A549 (cell line): ENCODE measurements around the gene CBR3. TPM values are rescaled to one million over a fixed set of nuclear protein-coding genes. Genes with fewer than 3 reads are reported as not detected.

Experiments used
- ATAC-seq, 2 experiments: fragments of 200-7000 bp in 1 of 2; fragments of >200 bp in 1 of 2; cut with Nextera tagmentation in 1 of 2; cut with Tn5 transposase in 1 of 2; 3 replicates each; pipeline versions ENCODE4 v1.8.0 to v1.9.1; 2018 to 2020; ENCODE audit warnings: mild to moderate bottlenecking in 1 of 2, moderate library complexity in 1 of 2
- CTCF ChIA-PET: fragments of 300-600 bp; sonication (Branson Sonifier 250); formaldehyde crosslinking; extraction: SDS; loops from one replicate; lab custom pipeline; 2021; ENCODE audit warnings: antibody characterized with exemption, inconsistent platforms; lab: Yijun Ruan, JAX
- POLR2A ChIA-PET: fragments of 350-600 bp; formaldehyde crosslinking; extraction: SDS; loops from one replicate; lab custom pipeline; 2021; ENCODE audit warnings: antibody characterized with exemption, inconsistent platforms; lab: Yijun Ruan, JAX
- DNase-seq, 2 experiments: peaks; one replicate each; pipeline versions ENCODE4 v3.0.0 to v3.0.0-alpha.2; 2011 to 2016; ENCODE audit warnings: low read depth in 1 of 2, low spot score in 1 of 2
- FAIRE-seq: peaks from 2 replicates; lab custom pipeline; 2011; peaks lifted over from hg19 to GRCh38; lab: Jason Lieb, UNC
- H3K27ac ChIP-seq, 2 experiments: fragments of >200 bp; sonication (Bioruptor Twin); formaldehyde crosslinking; 3 replicates each; pipeline ENCODE4 v1.5.1; 2016 to 2017
- H3K4me1 ChIP-seq: fragments of >200 bp; sonication (Bioruptor Twin); formaldehyde crosslinking; 3 replicates; pipeline ENCODE4 v1.6.1; 2016
- H3K4me2 ChIP-seq: fragments of >200 bp; sonication (Bioruptor Twin); formaldehyde crosslinking; 3 replicates; pipeline ENCODE4 v1.6.1; 2016
- H3K4me3 ChIP-seq: fragments of >200 bp; sonication (Bioruptor Twin); formaldehyde crosslinking; 3 replicates; pipeline ENCODE4 v1.5.1; 2016
- H3K9me3 ChIP-seq: fragments of >200 bp; sonication (Bioruptor Twin); formaldehyde crosslinking; 3 replicates; pipeline ENCODE4 v1.6.1; 2016
- BCL3 ChIP-seq: fragments of >200 bp; sonication (Bioruptor Twin); formaldehyde crosslinking; IDR thresholded peaks from 3 replicates; pipeline ENCODE4 v1.6.1; 2016
- CBX2 ChIP-seq: fragments of 200-600 bp; sonication (generic); IDR thresholded peaks from 2 replicates; pipeline ENCODE4 v1.6.1; 2016; ENCODE audit warnings: low read depth, mild to moderate bottlenecking, borderline replicate concordance
- E2F6 ChIP-seq: IDR thresholded peaks from 2 replicates; pipeline ENCODE4 v1.6.1; 2012; ENCODE audit warnings: low read depth, borderline replicate concordance
- EHF ChIP-seq: fragments of 250-450 bp; sonication (Bioruptor Pico); IDR thresholded peaks from 2 replicates; pipeline ENCODE4 v1.5.0; 2020; ENCODE audit warnings: mild to moderate bottlenecking
- ESRRA ChIP-seq: fragments of 150-350 bp; IDR thresholded peaks from 2 replicates; pipeline ENCODE4 v1.6.1; 2014; ENCODE audit warnings: mild to moderate bottlenecking, low read length, borderline replicate concordance
- FOSB ChIP-seq: fragments of 250-450 bp; sonication (Bioruptor Pico); IDR thresholded peaks from 2 replicates; pipeline ENCODE4 v1.5.0; 2020; ENCODE audit warnings: mild to moderate bottlenecking, moderate library complexity
- HDAC2 ChIP-seq: fragments of 200-600 bp; sonication (generic); IDR thresholded peaks from 2 replicates; pipeline ENCODE4 v1.6.1; 2016
- HMGXB4 ChIP-seq: fragments of 250-450 bp; sonication (Bioruptor Pico); IDR thresholded peaks from 2 replicates; pipeline ENCODE4 v1.5.0; 2021; ENCODE audit warnings: mild to moderate bottlenecking, moderate library complexity, borderline replicate concordance
- HOXA7 ChIP-seq: fragments of 250-450 bp; sonication (Bioruptor Pico); IDR thresholded peaks from 2 replicates; pipeline ENCODE4 v1.5.0; 2020; ENCODE audit warnings: mild to moderate bottlenecking, moderate library complexity
- JUNB ChIP-seq: fragments of >200 bp; sonication (Bioruptor Twin); formaldehyde crosslinking; IDR thresholded peaks from 2 replicates; pipeline ENCODE4 v1.6.1; 2016
- KDM1A ChIP-seq: fragments of 200-600 bp; sonication (generic); IDR thresholded peaks from 2 replicates; pipeline ENCODE4 v1.6.1; 2016; ENCODE audit warnings: low read depth, mild to moderate bottlenecking
- KDM5A ChIP-seq: fragments of 200-600 bp; sonication (generic); IDR thresholded peaks from 2 replicates; pipeline ENCODE4 v1.6.1; 2016; ENCODE audit warnings: antibody characterized with exemption, mild to moderate bottlenecking
- MAZ ChIP-seq: fragments of 150-350 bp; IDR thresholded peaks from 2 replicates; pipeline ENCODE4 v1.6.1; 2014; ENCODE audit warnings: antibody characterized with exemption, low read depth, low read length, borderline replicate concordance
- MYC ChIP-seq: IDR thresholded peaks from 2 replicates; pipeline ENCODE4 v1.6.1; 2012; ENCODE audit warnings: mild to moderate bottlenecking, inconsistent platforms, low read length, improper control_type of control experiment, borderline replicate concordance
- PBX3 ChIP-seq: IDR thresholded peaks from 2 replicates; pipeline ENCODE4 v1.6.1; 2012
- POLR2A ChIP-seq: IDR thresholded peaks from 2 replicates; pipeline ENCODE4 v1.6.1; 2012; ENCODE audit warnings: mild to moderate bottlenecking, low read length
- RAD21 ChIP-seq, 2 experiments: fragments of >200 bp in 1 of 2; sonication (Bioruptor Twin) in 1 of 2; formaldehyde crosslinking in 1 of 2; IDR thresholded peaks in 1 of 2; conservative IDR thresholded peaks in 1 of 2; 2 replicates in 1 of 2; 3 replicates in 1 of 2; pipeline ENCODE4 v1.6.1; 2012 to 2018; ENCODE audit warnings: inconsistent platforms in 1 of 2
- RCOR1 ChIP-seq: fragments of 150-350 bp; IDR thresholded peaks from 2 replicates; pipeline ENCODE4 v1.6.1; 2014; ENCODE audit warnings: antibody characterized with exemption, low read length, low read depth
- RFX5 ChIP-seq: fragments of 450-650 bp; IDR thresholded peaks from 2 replicates; pipeline ENCODE4 v1.7.1; 2014; ENCODE audit warnings: antibody characterized with exemption, mild to moderate bottlenecking, moderate library complexity
- TFCP2L1 ChIP-seq: fragments of 250-450 bp; sonication (Bioruptor Pico); IDR thresholded peaks from 2 replicates; pipeline ENCODE4 v1.5.0; 2021; ENCODE audit warnings: mild to moderate bottlenecking
- ZC3H11A ChIP-seq: fragments of 450-650 bp; IDR thresholded peaks from 2 replicates; pipeline ENCODE4 v1.6.1; 2014; ENCODE audit warnings: antibody characterized with exemption, mild to moderate bottlenecking
- ZSCAN20 ChIP-seq: fragments of 250-450 bp; sonication (Bioruptor Pico); IDR thresholded peaks from 2 replicates; pipeline ENCODE4 v1.8.0; 2022; ENCODE audit warnings: mild to moderate bottlenecking, moderate library complexity
- WGBS: methylation state at CpG from one replicate; pipeline ENCODE4 v1.1.6; 2017; ENCODE audit errors: missing lambda C conversion rate; 5-methylcytosine and 5-hydroxymethylcytosine counted together
- polyA plus RNA-seq, 4 experiments: library from polyadenylated mRNA; depleted of rRNA in 3 of 4; stranded (reverse); fragments of >200 nt; fragmentation: RNase III in 1 of 4; extraction: RNeasy Plus Mini Kit Qiagen cat#74134 plus additional on column Dnase treatment in 1 of 4; gene quantifications; 2 replicates in 3 of 4; 3 replicates in 1 of 4; pipeline ENCODE4 v1.2.3, GENCODE V29; 2011 to 2017

Gene CBR3
- polyA plus RNA-seq, 2 of the 4 experiments (the other 2 are of a cell fraction) = 5.9 to 6.1 TPM

- no peak overlapping the region for H3K4me3 ChIP-seq
- H3K9me3 ChIP-seq = no peaks in the 10 kb centered on the region
- H3K4me1 ChIP-seq = peaks cover 14% of the 10 kb centered on the region
- TF ChIP-seq MAZ = no peak
- no peak for TF ChIP-seq FOSB (CRISPR knock-in tag)
- no peak for TF ChIP-seq KDM1A
- no peak for TF ChIP-seq RFX5
- no peak for TF ChIP-seq ZSCAN20
- no peak for TF ChIP-seq RAD21 (conservative IDR thresholded peaks at IDR 0.05 in 1 of 2, IDR thresholded peaks at IDR 0.05 in 1 of 2)
- TF ChIP-seq TFCP2L1 (CRISPR knock-in tag) = no peak
- no peak for TF ChIP-seq HDAC2
- TF ChIP-seq PBX3 = no peak
- TF ChIP-seq CBX2 = no peak
- no peak for TF ChIP-seq EHF (CRISPR knock-in tag)
- TF ChIP-seq BCL3 = no peak
- TF ChIP-seq ESRRA = no peak
- TF ChIP-seq ZC3H11A = no peak
- ATAC-seq (no peak), FAIRE-seq (no peak), DNase-seq (no peak)
- 50% methylated on average over 7 of the region's 7 CpGs for WGBS
- CTCF ChIA-PET = interaction anchor here (1.7 kb wide), 1 partner anchor 40 kb away, joined by 5 read pairs; no protein-coding TSS in a partner anchor
- no peak overlapping the region for H3K4me2 ChIP-seq
- POLR2A ChIA-PET = no interaction called here
- no peak overlapping the region for H3K27ac ChIP-seq
Measured at GRCh38 chr21:36193200-36193599, 58.3 kb downstream of the CBR3 start.

- ATAC-seq = no peak
- 91% methylated on average over 3 of the region's 3 CpGs for WGBS
- CTCF ChIA-PET = interaction anchor here (1.1 kb wide), 1 partner anchor 15 kb away, joined by 3 read pairs; no protein-coding TSS in a partner anchor
- Histone ChIP-seq H3K4me3 (no peak overlapping the region), H3K9me3 (no peaks in the 10 kb centered on the region), H3K4me2 (no peak overlapping the region), H3K27ac (no peak overlapping the region), H3K4me1 (0 out of 3 replicates have a peak, but pooled peaks cover 6% of the 10 kb centered on the region)
- TF ChIP-seq TFCP2L1 (CRISPR knock-in tag) (no peak), EHF (CRISPR knock-in tag) (no peak), E2F6 (no peak), RCOR1 (no peak), FOSB (CRISPR knock-in tag) (no peak), JUNB (no peak), POLR2A (no peak), HMGXB4 (CRISPR knock-in tag) (no peak), HOXA7 (no peak), KDM5A (no peak), MYC (no peak)
- FAIRE-seq = no peak
- POLR2A ChIA-PET = no interaction called here
- DNase-seq = no peak
Measured at GRCh38 chr21:36194024-36194423, 59.1 kb downstream of the CBR3 start.
